Thyroid gland (tissue), 4 donors: ENCODE data around the gene KRTAP10-4. TPM values are rescaled to one million over a fixed set of nuclear protein-coding genes. Genes with fewer than 3 reads are reported as not detected.
A peak's percentile ranks its signal among the peaks of the same experiment; 100 is the strongest.

Experiments
- DNase-seq, 2 donors: peaks; one replicate each; pipeline ENCODE4 v3.0.0-alpha.2; 2019
- H3K27ac ChIP-seq, 3 donors: fragments of 200-600 bp; sonication (generic); 1 replicate in 2 of 3; 2 replicates in 1 of 3; pipeline ENCODE4 v1.5.1; 2016 to 2019; ENCODE audit warnings: mild to moderate bottlenecking in 1 of 3, moderate library complexity in 1 of 3
- H3K27me3 ChIP-seq: fragments of 200-600 bp; sonication (generic); one replicate; pipeline ENCODE4 v1.5.1; 2019
- H3K36me3 ChIP-seq, 2 donors: fragments of 200-600 bp; sonication (generic); one replicate each; pipeline ENCODE4 v1.5.1; 2016 to 2019
- H3K4me1 ChIP-seq, 2 donors: fragments of 200-600 bp; sonication (generic); one replicate each; pipeline ENCODE4 v1.5.1; 2017 to 2019
- H3K4me3 ChIP-seq, 3 donors: fragments of 200-600 bp; sonication (generic); replicated peaks in 1 of 3; 1 replicate in 2 of 3; 2 replicates in 1 of 3; pipeline ENCODE4 v1.5.1; 2016; ENCODE audit warnings: mild to moderate bottlenecking in 1 of 3
- H3K9me3 ChIP-seq: fragments of 200-600 bp; sonication (generic); one replicate; pipeline ENCODE4 v1.5.1; 2017
- CTCF ChIP-seq, 6 experiments: fragments of 200-600 bp in 3 of 6; fragments of 450-650 bp in 3 of 6; sonication (generic) in 3 of 6; IDR thresholded peaks; one replicate each; pipeline ENCODE4 v1.5.1; 2016 to 2019; ENCODE audit warnings: antibody characterized with exemption in 6 of 6, mild to moderate bottlenecking in 2 of 6, inconsistent platforms in 1 of 6, moderate library complexity in 1 of 6
- POLR2A ChIP-seq, 2 donors: fragments of 450-650 bp; IDR thresholded peaks; one replicate each; pipeline ENCODE4 v1.6.1; 2017; ENCODE audit warnings: antibody characterized with exemption in 2 of 2, mild to moderate bottlenecking in 2 of 2, moderate library complexity in 1 of 2
- WGBS, 2 donors: methylation state at CpG; one replicate each; pipeline ENCODE4 v1.1.5; 2017; 5-methylcytosine and 5-hydroxymethylcytosine counted together
- intact Hi-C: fragments of 100-400 bp; cut with DNase I; formaldehyde crosslinking; loops from one replicate; pipeline ENCODE4 v1.15.1; 2023
- total RNA-seq, 4 donors: library from RNA; depleted of rRNA; stranded (reverse); fragments of >200 nt; gene quantifications; one replicate each; pipeline ENCODE4 v1.2.3, GENCODE V29; 2016

Gene KRTAP10-4
- total RNA-seq, 4 donors from 2014 or later, result not detected

GRCh38 chr21:44582055-44582454 is 8.5 kb downstream of the KRTAP10-4 start:
- Histone ChIP-seq H3K4me3 (no peak overlapping the region), H3K27ac (no peak overlapping the region), H3K4me1 (no peaks in the 10 kb centered on the region), H3K9me3 (no peaks in the 10 kb centered on the region), H3K36me3 (no peaks in the 10 kb centered on the region), H3K27me3 (no peaks in the 10 kb centered on the region)
- intact Hi-C loops, result no loop called here
- TF ChIP-seq CTCF (IDR thresholded peaks at IDR 0.05) (no peak), POLR2A (IDR thresholded peaks at IDR 0.05) (no peak)
- DNase-seq, result no peak
- WGBS, 2 donors, result 78 to 80% methylated on average over 15 of the region's 15 CpGs

- intact Hi-C loops, result no loop called here
- DNase-seq, result peak; percentile 54 to 79
These were observed 9.7 kb downstream of the KRTAP10-4 start for GRCh38 chr21:44583089-44583799.

GRCh38 chr21:44583800-44584147 is 10.2 kb downstream of the KRTAP10-4 start:
- WGBS, 2 donors, result 87% methylated on average over 6 of the region's 6 CpGs
- TF ChIP-seq CTCF (IDR thresholded peaks at IDR 0.05) (no peak), POLR2A (IDR thresholded peaks at IDR 0.05) (no peak)
- Histone ChIP-seq H3K4me3 (no peak overlapping the region), H3K27me3 (no peaks in the 10 kb centered on the region), H3K36me3 (no peaks in the 10 kb centered on the region), H3K4me1 (no peaks in the 10 kb centered on the region), H3K9me3 (no peaks in the 10 kb centered on the region), H3K27ac (no peak overlapping the region)
- intact Hi-C loops, result no loop called here
- DNase-seq, result no peak

More at GRCh38 chr21:44583089-44583799, 9.7 kb downstream of the KRTAP10-4 start:
- Histone ChIP-seq H3K27ac (no peak overlapping the region), H3K9me3 (no peaks in the 10 kb centered on the region), H3K4me3 (no peak overlapping the region), H3K27me3 (no peaks in the 10 kb centered on the region), H3K36me3 (no peaks in the 10 kb centered on the region), H3K4me1 (no peaks in the 10 kb centered on the region)
- no peak for TF ChIP-seq POLR2A (IDR thresholded peaks at IDR 0.05)
- TF ChIP-seq CTCF (IDR thresholded peaks at IDR 0.05), result no peak
- WGBS, 2 donors, result 8 to 9% methylated on average over 11 of the region's 11 CpGs

- 85 to 92% methylated on average over 3 of the region's 3 CpGs for WGBS, 2 donors
- Histone ChIP-seq H3K4me3 (no peak overlapping the region), H3K9me3 (no peaks in the 10 kb centered on the region), H3K27me3 (no peaks in the 10 kb centered on the region), H3K27ac (no peak overlapping the region), H3K4me1 (no peaks in the 10 kb centered on the region), H3K36me3 (no peaks in the 10 kb centered on the region)
- no peak for TF ChIP-seq POLR2A (IDR thresholded peaks at IDR 0.05)
- no peak for TF ChIP-seq CTCF (IDR thresholded peaks at IDR 0.05)
- intact Hi-C loops, result no loop called here
- no peak for DNase-seq
These were observed 12.4 kb downstream of the KRTAP10-4 start for GRCh38 chr21:44585892-44586291.

- no peaks in the 10 kb centered on the region for H3K9me3 ChIP-seq
- intact Hi-C loops, result no loop called here
- no peak for TF ChIP-seq CTCF (IDR thresholded peaks at IDR 0.05)
- no peak for TF ChIP-seq POLR2A (IDR thresholded peaks at IDR 0.05)
- H3K27ac ChIP-seq, result no peak overlapping the region
- no peak for DNase-seq
- WGBS, 2 donors, result 98 to 100% methylated on average over 2 of the region's 2 CpGs
- H3K4me1 ChIP-seq, result no peaks in the 10 kb centered on the region
- H3K36me3 ChIP-seq, result no peaks in the 10 kb centered on the region
- no peak overlapping the region for H3K4me3 ChIP-seq
- no peaks in the 10 kb centered on the region for H3K27me3 ChIP-seq
These were observed 15.6 kb downstream of the KRTAP10-4 start for GRCh38 chr21:44589094-44589493.
